H9 (cell line): Measurements from ENCODE around the gene ALDH1B1. TPM values are rescaled to one million over a fixed set of nuclear protein-coding genes. Genes with fewer than 3 reads are reported as not detected.

Experiments
- DNase-seq: peaks from one replicate; pipeline ENCODE4 v3.0.0-alpha.2; 2017
- H2AFZ ChIP-seq: one replicate; pipeline ENCODE4 v1.6.1; 2013; ENCODE audit warnings: mild to moderate bottlenecking, low read length, control low read depth, moderate library complexity
- H2AK5ac ChIP-seq: 2 replicates; pipeline ENCODE4 v1.6.1; 2013; ENCODE audit warnings: low read length, control low read depth, mixed read lengths; ENCODE audit not compliant: insufficient read length
- H2BK120ac ChIP-seq: one replicate; pipeline ENCODE4 v1.6.1; 2013; ENCODE audit warnings: low read depth, mild to moderate bottlenecking, low read length, control low read depth, inconsistent platforms; ENCODE audit not compliant: poor library complexity, severe bottlenecking
- H2BK12ac ChIP-seq: 2 replicates; pipeline ENCODE4 v1.6.1; 2013; ENCODE audit warnings: low read length, control low read depth, mixed read lengths, low read depth; ENCODE audit not compliant: insufficient read length
- H2BK15ac ChIP-seq: 2 replicates; pipeline ENCODE4 v1.6.1; 2013; ENCODE audit warnings: low read depth, low read length, control low read depth
- H2BK20ac ChIP-seq: one replicate; pipeline ENCODE4 v1.6.1; 2013; ENCODE audit warnings: low read depth, mild to moderate bottlenecking, low read length, control low read depth, inconsistent platforms; ENCODE audit not compliant: poor library complexity, severe bottlenecking
- H2BK5ac ChIP-seq: 2 replicates; pipeline ENCODE4 v1.6.1; 2013; ENCODE audit warnings: low read length, control low read depth, mixed read lengths; ENCODE audit not compliant: insufficient read length
- H3K14ac ChIP-seq: 2 replicates; pipeline ENCODE4 v1.6.1; 2013; ENCODE audit warnings: low read length, control low read depth; ENCODE audit not compliant: insufficient read depth
- H3K18ac ChIP-seq: 2 replicates; pipeline ENCODE4 v1.6.1; 2013; ENCODE audit warnings: low read depth, mild to moderate bottlenecking, mixed read lengths, low read length, control low read depth; ENCODE audit not compliant: insufficient read length
- H3K23ac ChIP-seq: 2 replicates; pipeline ENCODE4 v1.6.1; 2013; ENCODE audit warnings: low read length, control low read depth, mixed read lengths, low read depth; ENCODE audit not compliant: insufficient read length
- H3K23me2 ChIP-seq: 2 replicates; pipeline ENCODE4 v1.6.1; 2013; ENCODE audit warnings: low read depth, mild to moderate bottlenecking, mixed read lengths, low read length, control low read depth; ENCODE audit not compliant: insufficient read length, poor library complexity, severe bottlenecking
- H3K27ac ChIP-seq: 2 replicates; pipeline ENCODE4 v1.5.1; 2013; ENCODE audit warnings: low read length, control low read depth, mixed read lengths, low read depth; ENCODE audit not compliant: insufficient read length
- H3K27me3 ChIP-seq: 2 replicates; pipeline ENCODE4 v1.6.1; 2013; ENCODE audit warnings: low read length, control low read depth, inconsistent platforms; ENCODE audit not compliant: insufficient read depth
- H3K4ac ChIP-seq: 2 replicates; pipeline ENCODE4 v1.6.1; 2013; ENCODE audit warnings: low read depth, mild to moderate bottlenecking, control low read depth, inconsistent platforms, low read length, moderate library complexity
- H3K4me1 ChIP-seq: 2 replicates; pipeline ENCODE4 v1.6.1; 2013; ENCODE audit warnings: low read length, control low read depth, inconsistent platforms; ENCODE audit not compliant: insufficient read depth
- H3K4me2 ChIP-seq: 2 replicates; pipeline ENCODE4 v1.6.1; 2013; ENCODE audit warnings: low read length, control low read depth, mixed read lengths; ENCODE audit not compliant: insufficient read length, insufficient read depth
- H3K56ac ChIP-seq: 2 replicates; pipeline ENCODE4 v1.6.1; 2013; ENCODE audit warnings: low read depth, mild to moderate bottlenecking, mixed read lengths, low read length, control low read depth; ENCODE audit not compliant: insufficient read length
- H3K79me1 ChIP-seq: 2 replicates; pipeline ENCODE4 v1.6.1; 2013; ENCODE audit warnings: low read depth, mild to moderate bottlenecking, moderate library complexity, low read length, control low read depth, inconsistent platforms; ENCODE audit not compliant: insufficient read depth, poor library complexity, severe bottlenecking
- H3K79me2 ChIP-seq: 2 replicates; pipeline ENCODE4 v1.6.1; 2013; ENCODE audit warnings: low read length, control low read depth, inconsistent platforms; ENCODE audit not compliant: insufficient read depth
- H3K9ac ChIP-seq: 2 replicates; pipeline ENCODE4 v1.6.1; 2013; ENCODE audit warnings: low read length, control low read depth, mixed read lengths; ENCODE audit not compliant: insufficient read length; ENCODE audit errors: extremely low read depth
- H3K9me3 ChIP-seq: one replicate; pipeline ENCODE4 v1.6.1; 2013; ENCODE audit warnings: low read depth, low read length, inconsistent platforms; ENCODE audit not compliant: control insufficient read depth
- H3T11ph ChIP-seq: one replicate; pipeline ENCODE4 v1.6.1; 2013; ENCODE audit warnings: mild to moderate bottlenecking, low read length, control low read depth, inconsistent platforms
- H4K20me1 ChIP-seq: one replicate; pipeline ENCODE4 v1.6.1; 2013; ENCODE audit not compliant: control insufficient read depth, insufficient read length, insufficient read depth
- H4K5ac ChIP-seq: 2 replicates; pipeline ENCODE4 v1.6.1; 2013; ENCODE audit warnings: low read depth, mild to moderate bottlenecking, mixed read lengths, low read length, control low read depth; ENCODE audit not compliant: insufficient read length
- H4K8ac ChIP-seq: replicated peaks from 2 replicates; pipeline ENCODE4 v1.6.1; 2013; ENCODE audit warnings: low read length, control low read depth, mixed read lengths, low read depth; ENCODE audit not compliant: insufficient read length
- H4K91ac ChIP-seq: 2 replicates; pipeline ENCODE4 v1.6.1; 2013; ENCODE audit warnings: low read depth, mild to moderate bottlenecking, moderate library complexity, mixed read lengths, low read length, control low read depth; ENCODE audit not compliant: insufficient read length
- H3K27ac Mint-ChIP-seq, 3 experiments: 2 replicates in 2 of 3; 3 replicates in 1 of 3; pipeline ENCODE4 v1.8.0; 2020 to 2021; ENCODE audit warnings: mixed read lengths in 3 of 3, mild to moderate bottlenecking in 1 of 3, moderate library complexity in 1 of 3
- H3K27me3 Mint-ChIP-seq: 2 replicates; pipeline ENCODE4 v1.8.0; 2021; ENCODE audit warnings: low read depth, mild to moderate bottlenecking, moderate library complexity, mixed read lengths
- H3K36me3 Mint-ChIP-seq, 3 experiments: 2 replicates in 2 of 3; 3 replicates in 1 of 3; pipeline ENCODE4 v1.8.0; 2020 to 2021; ENCODE audit warnings: low read depth in 3 of 3, mixed read lengths in 3 of 3; ENCODE audit not compliant: insufficient read depth in 1 of 3
- H3K4me1 Mint-ChIP-seq, 2 experiments: 2 replicates each; pipeline ENCODE4 v1.8.0; 2020; ENCODE audit warnings: mixed read lengths in 2 of 2
- H3K4me3 Mint-ChIP-seq, 2 experiments: 2 replicates in 1 of 2; 3 replicates in 1 of 2; pipeline ENCODE4 v1.8.0; 2020 to 2021; ENCODE audit warnings: mild to moderate bottlenecking in 2 of 2, mixed read lengths in 2 of 2, moderate library complexity in 1 of 2
- H3K9me3 Mint-ChIP-seq, 2 experiments: 2 replicates in 1 of 2; 3 replicates in 1 of 2; pipeline ENCODE4 v1.8.0; 2020; ENCODE audit warnings: mild to moderate bottlenecking in 2 of 2, mixed read lengths in 2 of 2, moderate library complexity in 1 of 2
- CTCF ChIP-seq: fragments of 200-600 bp; sonication (generic); conservative IDR thresholded peaks from 3 replicates; pipeline ENCODE4 v1.8.0; 2021; ENCODE audit warnings: antibody characterized with exemption, mild to moderate bottlenecking
- WGBS: extraction: QIAGEN DNeasy Blood & Tissue Kit; methylation state at CpG from one replicate; pipeline ENCODE4 v1.1.7; 2013; ENCODE audit warnings: missing lambda C conversion rate, low lambda C conversion rate, mixed read lengths; ENCODE audit not compliant: insufficient read length; ENCODE audit errors: extremely low coverage; 5-methylcytosine and 5-hydroxymethylcytosine counted together
- total RNA-seq: library from RNA; stranded (reverse); gene quantifications from 2 replicates; pipeline ENCODE4 v1.2.1, GENCODE V29; 2021

ALDH1B1 gene
- total RNA-seq, 1 experiment from 2014 or later: 49.6 TPM

DNA sequence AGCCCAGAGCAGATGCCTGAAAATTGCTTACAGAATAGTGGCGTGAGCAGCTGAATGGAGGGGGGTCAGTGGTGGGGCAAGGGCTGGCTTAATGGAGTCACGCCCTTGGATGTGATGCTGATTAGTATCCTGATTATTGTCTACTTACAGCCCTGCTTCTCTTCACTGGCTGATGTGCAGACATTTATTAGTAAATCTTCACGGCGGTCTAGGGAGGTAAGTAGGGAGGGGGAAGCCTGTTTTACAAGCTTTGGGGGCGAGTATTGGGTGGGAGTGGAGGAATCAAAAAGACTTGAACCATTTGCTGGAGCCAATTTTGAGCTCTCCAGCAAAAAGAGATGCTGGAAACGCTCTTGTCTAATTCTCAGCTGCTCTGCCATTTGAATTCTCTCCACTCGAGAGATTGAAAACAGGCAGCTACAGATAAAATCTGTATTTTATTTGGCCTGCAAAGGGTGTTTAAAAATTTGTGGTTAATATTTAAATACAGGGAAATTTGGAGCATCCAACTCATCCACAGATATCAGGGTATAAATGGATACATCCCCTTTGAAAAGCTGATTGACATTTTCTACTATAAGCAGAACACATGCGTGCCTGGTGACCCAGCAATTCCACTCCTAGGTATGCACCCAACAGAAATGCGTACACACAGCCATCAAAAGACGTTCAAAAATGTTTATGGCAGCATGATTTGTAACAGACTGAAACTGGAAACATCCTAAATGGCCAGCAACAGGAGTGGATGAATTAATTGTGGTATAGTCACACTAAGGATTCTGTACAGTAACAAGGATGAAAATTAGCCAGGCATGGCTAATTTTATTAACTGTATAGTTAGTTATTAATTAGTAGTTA, 19.5 kb upstream of the ALDH1B1 start:
- TF ChIP-seq CTCF: no peak
- no peak overlapping the region for H3K9ac ChIP-seq
- no peak overlapping the region for H3K4ac ChIP-seq
- H3K4me2 ChIP-seq: no peak overlapping the region
- no peak overlapping the region for H4K8ac ChIP-seq
- Mint-ChIP-seq H3K27me3 (peaks cover 57% of the 10 kb centered on the region), H3K9me3 (peaks cover under 1 to 2% of the 10 kb centered on the region in 2 experiments; a peak in 2 of 5 replicates), H3K4me1 (peaks cover 13 to 16% of the 10 kb centered on the region in 2 experiments), H3K36me3 (peaks cover 0 to under 1% (median 0%) of the 10 kb centered on the region in 3 experiments; a peak in 1 of 7 replicates), H3K4me3 (no peak overlapping the region), H3K27ac (no peak overlapping the region)
- H2BK12ac ChIP-seq: no peak overlapping the region
- H3K23me2 ChIP-seq: no peaks in the 10 kb centered on the region
- no peak overlapping the region for H2BK15ac ChIP-seq
- no peak overlapping the region for H3K23ac ChIP-seq
- no peaks in the 10 kb centered on the region for H3K79me2 ChIP-seq
- no peak overlapping the region for H4K5ac ChIP-seq
- H3K4me1 ChIP-seq: no peaks in the 10 kb centered on the region
- no peak for DNase-seq
- H3K79me1 ChIP-seq: no peaks in the 10 kb centered on the region
- no peak overlapping the region for H3K56ac ChIP-seq
- H3K14ac ChIP-seq: no peak overlapping the region
- no peaks in the 10 kb centered on the region for H3K27me3 ChIP-seq
- no CpG with 5 or more reads among the region's 10 CpGs for WGBS
- no peak overlapping the region for H2AFZ ChIP-seq
- H2BK5ac ChIP-seq: no peak overlapping the region
- no peak overlapping the region for H2BK120ac ChIP-seq
- no peaks in the 10 kb centered on the region for H3K9me3 ChIP-seq
- no peak overlapping the region for H2AK5ac ChIP-seq
- H4K91ac ChIP-seq: no peak overlapping the region
- no peak overlapping the region for H3K27ac ChIP-seq
- H2BK20ac ChIP-seq: no peak overlapping the region
- no peak overlapping the region for H3T11ph ChIP-seq
- no peak overlapping the region for H3K18ac ChIP-seq
- no peaks in the 10 kb centered on the region for H4K20me1 ChIP-seq
